GM11168 (cell line): ENCODE results near the gene TRPC4AP.
"Not testable (repeated sequence)": the region's sequence is repeated elsewhere in the genome, so short reads cannot be mapped to it uniquely, and the experiment has no call there.

Source experiments
- in situ Hi-C: fragments of 300-500 bp; cut with MboI; formaldehyde crosslinking; loops from one replicate; pipeline ENCODE4 v1.12.0; 2022; ENCODE audit warnings: low sequenced_read_pairs; ENCODE audit not compliant: unreplicated experiment

Gene TRPC4AP

DNA sequence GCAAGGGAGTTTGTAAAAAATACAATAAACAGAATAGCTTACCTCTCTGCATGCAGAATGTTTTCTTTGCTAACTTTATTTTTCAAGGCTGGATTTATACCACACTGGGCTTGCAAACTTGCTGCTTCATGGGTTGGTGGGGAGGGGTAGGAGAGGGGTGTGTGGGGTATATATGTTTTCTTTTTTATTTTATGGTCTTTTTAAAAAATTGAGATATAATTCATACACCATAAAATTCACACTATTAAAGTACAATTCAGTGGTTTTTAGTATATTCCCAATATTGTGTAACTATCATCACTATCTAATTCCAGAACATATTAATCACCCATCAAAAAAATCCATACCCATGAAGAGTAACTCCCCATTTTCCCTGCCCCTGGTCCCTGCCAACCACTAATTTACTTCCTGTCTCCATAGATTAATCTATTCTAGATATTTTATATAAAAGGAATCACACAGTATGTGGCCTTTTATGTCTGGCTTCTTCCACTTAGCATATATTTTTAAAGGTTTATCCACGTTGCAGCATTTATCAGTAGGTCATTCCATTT lies 14.3 kb upstream of the TRPC4AP start:
- in situ Hi-C loops, result no loop called here

- in situ Hi-C loops, result no loop called here
Observed at GRCh38 chr20:35104685-35105295, 12.2 kb upstream of the TRPC4AP start.

DNA sequence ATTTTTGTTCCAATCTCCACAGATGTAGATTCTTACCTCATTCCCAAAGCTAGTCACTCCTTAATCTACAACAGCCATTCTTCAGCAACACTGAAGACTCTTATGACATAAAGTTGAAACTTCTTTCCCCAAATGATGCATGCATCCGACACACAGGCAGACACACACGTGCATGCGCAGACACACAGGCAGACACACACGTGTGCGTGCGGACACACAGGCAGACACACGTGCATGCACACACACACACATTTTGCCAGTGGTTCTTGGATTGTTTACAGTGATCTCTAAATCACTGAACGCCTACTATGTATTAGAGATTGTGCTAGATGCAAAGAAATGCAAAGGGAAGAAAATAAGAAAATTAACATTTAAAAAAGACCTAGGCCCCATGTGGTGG lies 9.0 kb upstream of the TRPC4AP start:
- in situ Hi-C loops, result no loop called here

- in situ Hi-C loops, result loop anchor here (10.0 kb wide), 1 partner anchor 121 kb away; no protein-coding TSS in a partner anchor
Observed at GRCh38 chr20:35093267-35093884, 769 bp upstream of the TRPC4AP start.

DNA sequence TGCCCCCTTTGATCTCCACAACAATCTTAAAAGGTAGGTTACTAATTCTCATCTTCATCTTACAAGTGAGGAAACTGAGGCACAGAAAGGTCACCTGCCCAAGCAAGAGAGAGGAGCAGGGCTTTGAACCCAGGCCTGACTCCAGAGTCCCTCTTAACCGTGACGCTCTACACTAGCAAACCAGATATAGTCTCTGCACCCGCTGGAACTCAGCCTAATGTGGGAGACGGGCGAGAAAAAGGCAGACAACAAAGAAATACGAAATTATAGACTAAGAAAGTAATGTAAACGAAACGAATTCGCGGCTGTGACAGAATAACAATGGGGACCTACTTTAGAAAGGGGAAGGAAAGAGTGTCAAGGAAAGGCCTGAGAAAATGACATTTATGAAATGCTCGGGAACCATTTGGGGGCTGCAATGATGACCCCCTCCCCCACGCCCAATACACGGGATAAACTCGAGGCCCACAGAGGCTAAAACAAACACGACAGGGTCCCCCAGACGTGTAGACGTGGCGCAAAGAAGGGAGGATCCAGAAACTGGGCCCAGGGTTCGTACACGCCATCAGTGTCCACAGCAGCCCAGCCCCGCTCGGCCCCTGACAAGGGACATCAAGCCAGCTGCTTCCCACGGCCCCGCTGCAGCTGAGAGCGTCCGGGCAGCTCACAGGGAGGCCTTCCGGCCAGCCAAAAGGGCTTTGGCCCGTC lies 637 bp downstream of the TRPC4AP start:
- in situ Hi-C loops, result loop anchor here (10.0 kb wide), 1 partner anchor 123 kb away; no protein-coding TSS in a partner anchor

- in situ Hi-C loops, result no loop called here
Observed at GRCh38 chr20:35088231-35089145, 4.1 kb downstream of the TRPC4AP start.

DNA sequence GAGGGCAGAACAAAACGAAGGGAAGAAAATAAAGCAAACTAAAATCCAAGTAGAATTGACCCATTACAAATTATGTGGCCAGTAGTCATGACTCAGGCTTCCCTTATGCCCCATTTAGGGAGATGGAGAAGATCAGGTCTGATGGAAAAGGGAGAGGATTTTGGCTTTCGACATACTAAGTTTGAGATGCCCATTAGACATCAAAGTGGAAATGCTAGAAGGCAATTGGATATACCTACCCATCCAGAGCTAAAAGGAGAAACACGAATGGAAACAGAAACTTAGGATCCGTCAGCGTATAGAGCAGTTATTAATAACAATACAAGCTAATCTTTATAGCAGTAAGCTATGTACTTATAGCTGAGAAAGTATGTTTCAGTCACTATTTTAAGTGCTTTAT lies 4.8 kb downstream of the TRPC4AP start:
- in situ Hi-C loops, result no loop called here

DNA sequence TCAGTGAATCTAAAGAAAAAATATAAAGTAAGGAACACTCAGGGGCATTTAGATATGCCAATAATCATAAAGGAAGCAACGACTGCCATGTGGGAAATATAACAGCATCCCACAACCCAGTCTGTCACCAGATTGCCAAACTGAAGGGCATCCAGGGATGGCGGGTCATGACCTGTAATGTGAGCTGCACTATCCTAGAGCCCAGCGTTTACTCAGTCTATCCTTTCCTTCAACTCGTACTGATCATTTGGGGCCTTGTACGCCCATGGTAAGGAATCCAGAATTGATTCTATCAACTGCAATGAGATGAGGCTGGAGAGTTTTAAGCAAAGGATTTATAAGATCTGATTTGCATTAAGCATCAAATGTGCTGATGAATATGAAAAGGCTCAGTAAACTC lies 5.3 kb downstream of the TRPC4AP start:
- in situ Hi-C loops, result no loop called here

- in situ Hi-C loops, result no loop called here
Observed at GRCh38 chr20:35085477-35086225, 7.0 kb downstream of the TRPC4AP start.

- in situ Hi-C loops, result no loop called here
Observed at GRCh38 chr20:35084998-35085397, 7.6 kb downstream of the TRPC4AP start.

- in situ Hi-C loops, result not testable (repeated sequence)
Observed at GRCh38 chr20:35080348-35080642, 12.3 kb downstream of the TRPC4AP start.

DNA sequence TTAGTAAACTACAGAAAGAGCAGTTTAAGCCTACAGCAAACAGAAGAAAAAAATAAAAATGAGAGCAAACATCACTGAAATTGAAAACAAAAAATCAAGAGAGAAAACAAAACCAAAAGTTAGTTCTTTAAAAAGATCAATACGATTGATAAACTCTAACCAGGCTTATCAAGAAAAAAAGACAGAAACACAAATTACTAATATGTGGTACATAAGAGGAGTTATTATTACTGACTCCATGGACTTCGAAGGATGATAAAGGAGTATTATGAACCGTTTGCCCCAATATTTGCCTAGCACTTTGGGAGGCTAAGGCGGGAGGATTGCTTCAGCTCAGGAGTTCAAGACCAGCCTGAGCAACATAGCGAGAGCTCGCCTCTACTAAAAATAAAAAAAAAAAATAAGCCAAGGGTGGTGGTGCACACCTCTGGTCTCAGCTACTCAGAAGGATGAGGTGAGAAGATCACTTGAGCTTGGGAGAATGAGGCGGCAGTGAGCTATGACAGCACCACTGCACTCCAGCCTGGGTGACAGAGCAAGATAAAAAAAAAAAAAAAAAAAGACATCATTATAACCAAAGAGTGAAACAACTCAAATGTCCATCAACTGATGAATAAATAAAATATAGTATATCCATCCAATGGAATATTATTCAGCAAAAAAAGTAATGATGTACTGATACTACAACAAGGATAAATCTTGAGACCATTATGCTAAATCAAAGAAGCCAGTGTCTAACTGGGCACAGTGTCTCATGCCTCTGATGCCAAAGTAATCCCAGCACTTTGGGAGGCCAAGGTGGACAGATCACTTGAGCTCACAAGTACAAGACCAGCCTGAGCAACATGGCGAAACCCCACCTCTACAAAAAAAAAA lies 12.9 kb downstream of the TRPC4AP start:
- in situ Hi-C loops, result no loop called here

- in situ Hi-C loops, result no loop called here
Observed at GRCh38 chr20:35077872-35078271, 14.7 kb downstream of the TRPC4AP start.

DNA sequence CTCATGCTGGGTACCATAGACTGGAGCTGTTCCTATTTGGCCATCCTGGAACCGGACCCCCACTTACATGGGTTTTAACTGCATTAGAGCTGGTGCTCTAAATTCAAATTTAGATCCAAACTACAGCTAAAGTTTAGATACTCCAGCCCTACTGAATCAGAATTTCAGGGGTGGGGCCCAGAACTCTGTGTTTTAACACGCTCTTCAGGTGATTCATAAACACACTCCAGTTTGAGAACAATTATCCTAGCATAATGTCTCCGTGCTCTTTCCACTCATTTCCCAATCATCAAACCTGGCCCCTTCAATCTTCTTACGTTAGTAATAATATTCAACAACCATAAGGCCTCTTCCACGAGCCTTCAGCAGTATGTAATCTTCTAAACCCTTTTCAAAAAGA lies 15.3 kb downstream of the TRPC4AP start:
- in situ Hi-C loops, result no loop called here

DNA sequence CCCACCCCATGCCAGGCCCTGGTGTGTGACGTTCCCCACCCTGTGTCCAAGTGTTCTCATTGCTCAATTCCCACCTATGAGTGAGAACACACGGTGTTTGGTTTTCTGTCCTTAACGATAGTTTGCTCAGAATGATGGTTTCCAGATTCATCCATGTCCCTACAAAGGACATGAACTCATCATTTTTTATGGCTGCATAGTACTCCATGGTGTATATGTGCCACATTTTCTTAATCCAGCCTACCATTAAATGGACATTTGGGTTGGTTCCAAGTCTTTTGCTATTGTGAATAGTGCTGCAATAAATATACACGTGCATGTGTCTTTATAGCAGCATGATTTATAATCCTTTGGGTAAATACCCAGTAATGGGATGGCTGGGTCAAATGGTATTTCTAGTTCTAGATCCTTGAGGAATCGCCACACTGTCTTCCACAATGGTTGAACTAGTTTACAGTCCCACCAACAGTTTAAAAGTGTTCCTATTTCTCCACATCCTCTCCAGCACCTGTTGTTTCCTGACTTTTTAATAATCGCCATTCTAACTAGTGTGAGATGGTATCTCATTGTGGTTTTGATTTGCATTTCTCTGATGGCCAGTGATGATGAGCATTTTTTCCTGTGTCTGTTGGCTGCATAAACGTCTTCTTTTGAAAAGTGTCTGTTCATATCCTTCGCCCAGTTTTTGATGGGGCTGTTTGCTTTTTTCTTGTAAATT lies 21.0 kb downstream of the TRPC4AP start:
- in situ Hi-C loops, result not testable (repeated sequence)

DNA sequence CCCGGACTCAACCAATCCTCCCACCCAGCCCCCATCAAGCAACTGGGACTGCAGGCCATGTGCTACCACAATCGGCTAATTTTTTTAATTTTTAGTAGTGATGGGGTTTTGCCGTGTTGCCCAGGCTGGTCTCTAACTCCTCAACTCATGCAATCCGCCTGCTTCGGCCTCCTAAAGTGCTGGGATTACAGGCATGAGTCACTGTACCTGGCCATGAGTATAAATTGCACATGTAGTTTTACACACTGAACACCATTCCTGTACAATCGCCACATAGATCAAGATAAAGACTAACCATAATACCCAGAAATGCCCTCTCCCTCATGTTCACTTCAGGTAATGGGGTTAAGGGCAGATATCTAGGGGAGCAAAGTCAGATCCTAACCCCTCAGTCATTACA lies 26.4 kb downstream of the TRPC4AP start:
- in situ Hi-C loops, result no loop called here

DNA sequence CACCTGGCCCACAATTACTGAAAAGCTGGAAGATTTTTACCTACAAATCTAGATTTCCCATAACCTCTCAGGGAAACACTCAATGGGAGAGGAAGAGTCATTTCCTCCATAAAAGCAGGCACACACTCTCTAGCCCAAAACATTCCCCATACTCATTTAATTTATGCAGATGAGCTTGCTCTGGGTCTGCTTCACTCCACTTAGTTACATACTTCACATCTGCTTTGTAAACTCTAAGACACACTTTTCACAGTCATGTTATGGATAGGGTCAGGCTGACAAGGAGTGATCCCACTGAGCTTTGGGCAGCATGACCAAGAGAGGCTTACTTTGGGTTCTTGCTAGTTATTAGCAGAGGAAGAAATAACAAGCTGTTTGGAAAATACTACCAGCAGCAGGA lies 27.4 kb downstream of the TRPC4AP start:
- in situ Hi-C loops, result no loop called here

- in situ Hi-C loops, result no loop called here
Observed at GRCh38 chr20:35063168-35063567, 29.4 kb downstream of the TRPC4AP start.
